Measurements from ENCODE around the gene TIMP2.

TIMP2 gene

GRCh38 chr17:78861229-78861628, 64.0 kb downstream of the TIMP2 start:
- Histone ChIP-seq H3K9me3 (ENCODE audit: control insufficient read depth, insufficient read depth, low read length) (no peaks in the 10 kb centered on the region), H3K27ac (ENCODE audit: low read depth, low read length) (no peak overlapping the region), H3K4me1 (ENCODE audit: control insufficient read depth, low read length) (no peaks in the 10 kb centered on the region), H4K20me1 (ENCODE audit: control insufficient read depth, insufficient read depth, low read depth, low read length) (no peaks in the 10 kb centered on the region), H3K79me2 (ENCODE audit: control insufficient read depth, low read length) (no peaks in the 10 kb centered on the region), H3K36me3 (ENCODE audit: control insufficient read depth, low read length) (no peaks in the 10 kb centered on the region), H3K4me3 (ENCODE audit: low read length) (no peak overlapping the region), H3K4me2 (ENCODE audit: low read length) (no peak overlapping the region), H3K27me3 (ENCODE audit: control insufficient read depth, low read length) (peaks cover 4% of the 10 kb centered on the region; the same call in 1 of the 2 replicates), H3F3A (ENCODE audit: control insufficient read depth, insufficient read depth) (no peaks in the 10 kb centered on the region), H3K9me2 (replicated peaks; ENCODE audit: control insufficient read depth, low read length) (no peaks in the 10 kb centered on the region)
- TF ChIP-seq EZH2phosphoT487 (IDR thresholded peaks at IDR 0.05; ENCODE audit: borderline replicate concordance, low read length) (no peak), CTCF (IDR thresholded peaks at IDR 0.05; ENCODE audit: low read depth, low read length, poor library complexity, severe bottlenecking) (no peak)

GRCh38 chr17:78859051-78859450, 66.1 kb downstream of the TIMP2 start:
- no peaks in the 10 kb centered on the region for H3K36me3 ChIP-seq (ENCODE audit: control insufficient read depth, low read length)
- H3K79me2 ChIP-seq (ENCODE audit: control insufficient read depth, low read length): no peaks in the 10 kb centered on the region
- H3F3A ChIP-seq (ENCODE audit: control insufficient read depth, insufficient read depth): no peaks in the 10 kb centered on the region
- TF ChIP-seq EZH2phosphoT487 (IDR thresholded peaks at IDR 0.05; ENCODE audit: borderline replicate concordance, low read length) (no peak), CTCF (IDR thresholded peaks at IDR 0.05; ENCODE audit: low read depth, low read length, poor library complexity, severe bottlenecking) (no peak)
- no peak overlapping the region for H3K27ac ChIP-seq (ENCODE audit: low read depth, low read length)
- no peaks in the 10 kb centered on the region for H3K9me2 ChIP-seq (replicated peaks; ENCODE audit: control insufficient read depth, low read length)
- no peaks in the 10 kb centered on the region for H3K4me1 ChIP-seq (ENCODE audit: control insufficient read depth, low read length)
- no peaks in the 10 kb centered on the region for H3K9me3 ChIP-seq (ENCODE audit: control insufficient read depth, insufficient read depth, low read length)
- H3K4me2 ChIP-seq (ENCODE audit: low read length): no peak overlapping the region
- no peaks in the 10 kb centered on the region for H3K27me3 ChIP-seq (ENCODE audit: control insufficient read depth, low read length)
- no peak overlapping the region for H3K4me3 ChIP-seq (ENCODE audit: low read length)
- no peaks in the 10 kb centered on the region for H4K20me1 ChIP-seq (ENCODE audit: control insufficient read depth, insufficient read depth, low read depth, low read length)

- no peak for TF ChIP-seq EZH2phosphoT487 (IDR thresholded peaks at IDR 0.05; ENCODE audit: borderline replicate concordance, low read length)
- no peak for TF ChIP-seq CTCF (IDR thresholded peaks at IDR 0.05; ENCODE audit: low read depth, low read length, poor library complexity, severe bottlenecking)
- Histone ChIP-seq H3F3A (ENCODE audit: control insufficient read depth, insufficient read depth) (no peaks in the 10 kb centered on the region), H3K4me3 (ENCODE audit: low read length) (no peak overlapping the region), H3K79me2 (ENCODE audit: control insufficient read depth, low read length) (no peaks in the 10 kb centered on the region), H3K27me3 (ENCODE audit: control insufficient read depth, low read length) (no peaks in the 10 kb centered on the region), H3K4me2 (ENCODE audit: low read length) (no peak overlapping the region), H4K20me1 (ENCODE audit: control insufficient read depth, insufficient read depth, low read depth, low read length) (no peaks in the 10 kb centered on the region), H3K9me2 (replicated peaks; ENCODE audit: control insufficient read depth, low read length) (no peaks in the 10 kb centered on the region), H3K4me1 (ENCODE audit: control insufficient read depth, low read length) (no peaks in the 10 kb centered on the region), H3K36me3 (ENCODE audit: control insufficient read depth, low read length) (no peaks in the 10 kb centered on the region), H3K9me3 (ENCODE audit: control insufficient read depth, insufficient read depth, low read length) (no peaks in the 10 kb centered on the region), H3K27ac (ENCODE audit: low read depth, low read length) (no peak overlapping the region)
These were observed 67.9 kb downstream of the TIMP2 start for GRCh38 chr17:78857266-78857665.

Data from DOHH2 (cell line).